PC-9 (cell line): ENCODE measurements around the gene TAMM41. TPM values are rescaled to one million over a fixed set of nuclear protein-coding genes. Genes with fewer than 3 reads are reported as not detected.

ENCODE experiments used
- BruUV-seq: library from RNA; stranded (reverse); fragments of 400-500 nt; replicated peaks from 2 replicates; lab custom pipeline; 2021; lab: Mats Ljungman, UMichigan
- CTCF ChIA-PET: fragments of 300-600 bp; sonication (Branson Sonifier 250); formaldehyde crosslinking; loops from one replicate; lab custom pipeline; 2022; ENCODE audit warnings: antibody characterized with exemption; lab: Charles Lee
- POLR2A ChIA-PET: fragments of 300-600 bp; sonication (Branson Sonifier 250); formaldehyde crosslinking; loops from one replicate; lab custom pipeline; 2022; ENCODE audit warnings: antibody characterized with exemption; ENCODE audit not compliant: unreplicated experiment; lab: Charles Lee
- DNase-seq, 2 experiments: peaks; one replicate each; pipeline versions ENCODE4 v3.0.0 to v3.0.0-alpha.2; 2015 to 2022; ENCODE audit warnings: mixed read lengths in 1 of 2
- H2AFZ ChIP-seq: fragments of 200-600 bp; sonication (generic); 2 replicates; pipeline ENCODE4 v1.8.1; 2017; ENCODE audit warnings: antibody characterized with exemption
- H3F3A ChIP-seq: fragments of 200-600 bp; sonication (generic); 2 replicates; pipeline ENCODE4 v1.8.1; 2017; ENCODE audit warnings: antibody characterized with exemption, mild to moderate bottlenecking, low read depth; ENCODE audit not compliant: insufficient read depth
- H3K27ac ChIP-seq: fragments of 200-600 bp; sonication (generic); 2 replicates; pipeline ENCODE4 v1.6.1; 2016; ENCODE audit warnings: mixed run types
- H3K27me3 ChIP-seq: fragments of 200-600 bp; sonication (generic); 2 replicates; pipeline ENCODE4 v1.6.1; 2016; ENCODE audit warnings: low read depth, mixed run types; ENCODE audit not compliant: insufficient read depth
- H3K36me3 ChIP-seq: fragments of 200-600 bp; sonication (generic); 2 replicates; pipeline ENCODE4 v1.6.1; 2016; ENCODE audit warnings: low read depth, mixed run types
- H3K4me1 ChIP-seq: fragments of 200-600 bp; sonication (generic); replicated peaks from 2 replicates; pipeline ENCODE4 v1.6.1; 2016; ENCODE audit warnings: mixed run types; ENCODE audit not compliant: insufficient read depth
- H3K4me2 ChIP-seq: fragments of 200-600 bp; sonication (generic); 2 replicates; pipeline ENCODE4 v1.6.1; 2017; ENCODE audit warnings: mixed run types
- H3K4me3 ChIP-seq: fragments of 200-600 bp; sonication (generic); 2 replicates; pipeline ENCODE4 v1.6.1; 2016; ENCODE audit warnings: mixed run types
- H3K79me2 ChIP-seq: fragments of 200-600 bp; sonication (generic); 2 replicates; pipeline ENCODE4 v1.6.1; 2017; ENCODE audit warnings: low read depth, mixed run types
- H3K9me2 ChIP-seq: fragments of 200-600 bp; sonication (generic); 2 replicates; pipeline ENCODE4 v1.8.1; 2017; ENCODE audit warnings: mild to moderate bottlenecking; ENCODE audit not compliant: insufficient read depth
- H3K9me3 ChIP-seq: fragments of 200-600 bp; sonication (generic); 2 replicates; pipeline ENCODE4 v1.8.1; 2016; ENCODE audit warnings: low read depth; ENCODE audit not compliant: insufficient read depth
- H4K20me1 ChIP-seq: fragments of 200-600 bp; sonication (generic); 2 replicates; pipeline ENCODE4 v1.8.1; 2017; ENCODE audit not compliant: insufficient read depth
- CTCF ChIP-seq: fragments of 200-600 bp; sonication (generic); conservative IDR thresholded peaks from 2 replicates; pipeline ENCODE4 v1.6.1; 2017; ENCODE audit warnings: mixed run types, antibody characterized with exemption, mild to moderate bottlenecking, moderate library complexity
- EZH2 ChIP-seq: fragments of 200-600 bp; sonication (generic); IDR thresholded peaks from 2 replicates; pipeline ENCODE4 v1.8.0; 2017; ENCODE audit warnings: antibody characterized with exemption, low read depth
- intact Hi-C: fragments of 100-400 bp; cut with micrococcal nuclease; formaldehyde crosslinking; loops from one replicate; pipeline ENCODE4 v1.10.0; 2022; ENCODE audit not compliant: unreplicated experiment
- total RNA-seq: library from RNA; stranded (reverse); gene quantifications from 2 replicates; pipeline ENCODE4 v1.2.3, GENCODE V29; 2021

Gene TAMM41
- total RNA-seq, 1 experiment from 2014 or later = 25.3 TPM

- ChIA-PET POLR2A (no interaction called here), CTCF (no interaction called here)
- intact Hi-C loops = loop anchor here (10.0 kb wide), 1 partner anchor 460 kb away; no protein-coding TSS in a partner anchor
- BruUV-seq = no TSS peak
- H3K4me3 ChIP-seq = no peak overlapping the region
- peaks cover 5% of the 10 kb centered on the region; the same call in 1 of the 2 replicates for H4K20me1 ChIP-seq
- no peak overlapping the region for H2AFZ ChIP-seq
- H3F3A ChIP-seq = peaks cover 4% of the 10 kb centered on the region; the same call in 1 of the 2 replicates
- no peaks in the 10 kb centered on the region for H3K79me2 ChIP-seq
- peaks cover 36% of the 10 kb centered on the region; the same call in 1 of the 2 replicates for H3K36me3 ChIP-seq
- DNase-seq = no peak
- no peak overlapping the region for H3K4me2 ChIP-seq
- no peaks in the 10 kb centered on the region for H3K4me1 ChIP-seq
- no peaks in the 10 kb centered on the region for H3K27me3 ChIP-seq
- H3K9me2 ChIP-seq = no peaks in the 10 kb centered on the region
- peaks cover 3% of the 10 kb centered on the region; the same call in 1 of the 2 replicates for H3K9me3 ChIP-seq
- TF ChIP-seq EZH2 (no peak), CTCF (peak; percentile 75)
- H3K27ac ChIP-seq = no peak overlapping the region
Observed at GRCh38 chr3:11835028-11835639, 11.6 kb downstream of the TAMM41 start.

GRCh38 chr3:11832981-11833905, 13.4 kb downstream of the TAMM41 start:
- no peak overlapping the region for H3K27ac ChIP-seq
- H3F3A ChIP-seq = peaks cover 4% of the 10 kb centered on the region; the same call in 1 of the 2 replicates
- no peak overlapping the region for H2AFZ ChIP-seq
- intact Hi-C loops = loop anchor here (10.0 kb wide), 1 partner anchor 458 kb away; no protein-coding TSS in a partner anchor
- TF ChIP-seq CTCF (no peak), EZH2 (no peak)
- peaks cover 5% of the 10 kb centered on the region; the same call in 1 of the 2 replicates for H4K20me1 ChIP-seq
- H3K4me2 ChIP-seq = no peak overlapping the region
- no peak overlapping the region for H3K4me3 ChIP-seq
- CTCF ChIA-PET = no interaction called here
- H3K36me3 ChIP-seq = peaks cover 24% of the 10 kb centered on the region; the same call in 1 of the 2 replicates
- no peaks in the 10 kb centered on the region for H3K79me2 ChIP-seq
- H3K9me3 ChIP-seq = no peaks in the 10 kb centered on the region
- POLR2A ChIA-PET = interaction anchor here (0.5 kb wide), 1 partner anchor 10 kb away, joined by 3 read pairs; no protein-coding TSS in a partner anchor
- H3K27me3 ChIP-seq = no peaks in the 10 kb centered on the region
- H3K9me2 ChIP-seq = no peaks in the 10 kb centered on the region
- no peak for DNase-seq
- H3K4me1 ChIP-seq = no peaks in the 10 kb centered on the region
- BruUV-seq = no TSS peak

- H3K4me3 ChIP-seq = no peak overlapping the region
- no peaks in the 10 kb centered on the region for H3K4me1 ChIP-seq
- ChIA-PET POLR2A (no interaction called here), CTCF (no interaction called here)
- H4K20me1 ChIP-seq = no peaks in the 10 kb centered on the region
- no peak overlapping the region for H3K27ac ChIP-seq
- H3K79me2 ChIP-seq = no peaks in the 10 kb centered on the region
- H3K9me2 ChIP-seq = no peaks in the 10 kb centered on the region
- H3K4me2 ChIP-seq = no peak overlapping the region
- H3K9me3 ChIP-seq = no peaks in the 10 kb centered on the region
- H3K27me3 ChIP-seq = no peaks in the 10 kb centered on the region
- H2AFZ ChIP-seq = no peak overlapping the region
- no peak for DNase-seq
- H3K36me3 ChIP-seq = peaks cover 28% of the 10 kb centered on the region; the same call in 1 of the 2 replicates
- H3F3A ChIP-seq = no peaks in the 10 kb centered on the region
- BruUV-seq = no TSS peak
- intact Hi-C loops = no loop called here
- no peak for TF ChIP-seq CTCF
- TF ChIP-seq EZH2 = no peak
Observed at GRCh38 chr3:11829416-11829815, 17.3 kb downstream of the TAMM41 start.
